Activated B cell treated with CpG ODN at 0.5 μM for 24 hours (primary cell): Measurements from ENCODE around the gene TBX5. TPM values are rescaled to one million over a fixed set of nuclear protein-coding genes. Genes with fewer than 3 reads are reported as not detected.

Experiments used
- ATAC-seq: fragments of 200-7000 bp; cut with Tn5 transposase; one replicate; pipeline ENCODE4 v1.10.0; 2021; ENCODE audit warnings: low read depth, mild to moderate bottlenecking, moderate library complexity
- CTCF ChIA-PET: fragments of 350-600 bp; sonication (Branson Sonifier 250); formaldehyde crosslinking; loops from one replicate; lab custom pipeline; 2021; ENCODE audit warnings: antibody characterized with exemption; lab: Charles Lee
- POLR2A ChIA-PET: fragments of 350-600 bp; sonication (Branson Sonifier 250); formaldehyde crosslinking; loops from one replicate; lab custom pipeline; 2021; ENCODE audit warnings: antibody characterized with exemption; lab: Charles Lee
- DNase-seq: peaks from one replicate; pipeline ENCODE4 v3.0.0; 2022
- H3K27ac Mint-ChIP-seq: one replicate; pipeline ENCODE4 v1.8.0; 2020; ENCODE audit warnings: mixed read lengths
- H3K27me3 Mint-ChIP-seq: one replicate; pipeline ENCODE4 v1.8.0; 2021; ENCODE audit warnings: mixed read lengths
- H3K36me3 Mint-ChIP-seq: one replicate; pipeline ENCODE4 v1.8.0; 2021; ENCODE audit warnings: low read depth, mixed read lengths
- H3K4me1 Mint-ChIP-seq: one replicate; pipeline ENCODE4 v1.8.0; 2021; ENCODE audit warnings: mixed read lengths
- H3K4me3 Mint-ChIP-seq: one replicate; pipeline ENCODE4 v1.8.0; 2020; ENCODE audit warnings: mild to moderate bottlenecking, mixed read lengths
- H3K9me3 Mint-ChIP-seq: one replicate; pipeline ENCODE4 v1.8.0; 2020; ENCODE audit warnings: mixed read lengths
- intact Hi-C: fragments of 100-400 bp; cut with micrococcal nuclease; formaldehyde crosslinking; loops from one replicate; pipeline ENCODE4 v1.15.1; 2024
- total RNA-seq: library from RNA; stranded (reverse); gene quantifications from 2 replicates; pipeline ENCODE4 v1.2.3, GENCODE V29; 2022
- TF ChIP-seq, protein P1 (sequence below): fragments of 200-600 bp; IDR thresholded peaks from one replicate; pipeline ENCODE4 v1.8.0; 2022; ENCODE audit warnings: antibody characterized with exemption, mild to moderate bottlenecking

Gene TBX5
- total RNA-seq, 1 donor from 2014 or later: not detected

DNA sequence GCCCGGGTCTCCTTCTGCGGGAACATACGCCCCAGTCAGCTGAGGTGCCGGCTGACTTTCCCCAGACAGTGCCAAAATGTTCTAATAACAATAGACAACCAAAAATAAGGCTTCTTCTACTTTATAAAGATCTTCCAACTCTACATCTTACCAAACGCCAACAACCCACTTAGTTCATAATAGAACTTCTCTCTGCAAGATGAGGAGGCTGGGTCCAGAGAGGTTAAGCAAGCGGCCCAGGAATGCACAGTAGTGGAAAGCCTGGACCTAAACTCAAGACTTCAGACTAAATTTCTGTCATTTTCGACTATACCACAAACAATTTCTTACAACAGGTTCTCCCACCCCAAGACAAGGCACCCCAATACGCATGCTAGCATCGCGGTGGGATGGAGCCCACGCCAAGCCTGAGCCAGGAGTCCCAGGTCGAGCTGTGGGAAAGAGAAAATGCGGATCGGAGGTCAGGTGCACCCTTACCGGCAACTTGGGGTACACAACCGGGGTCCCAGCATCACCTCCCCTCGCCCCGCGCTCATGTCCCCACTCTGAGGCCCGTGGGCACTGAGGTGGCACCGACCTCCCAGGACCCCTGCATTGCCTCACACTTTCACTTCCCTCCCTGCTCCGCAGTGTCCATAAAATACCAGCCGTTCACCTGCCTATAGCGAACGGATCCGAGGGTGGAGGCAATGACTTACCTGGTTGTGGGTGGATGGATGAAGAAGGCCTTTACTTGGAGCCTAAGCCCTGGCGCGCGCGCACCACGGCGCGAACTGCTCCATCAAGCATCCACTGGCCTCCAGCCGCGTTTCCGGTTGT is 42.1 kb upstream of the TBX5 start:
- H3K36me3 Mint-ChIP-seq: no peaks in the 10 kb centered on the region
- intact Hi-C loops: no loop called here
- peaks cover 68% of the 10 kb centered on the region for H3K27me3 Mint-ChIP-seq
- no peak for ATAC-seq
- no peaks in the 10 kb centered on the region for H3K4me1 Mint-ChIP-seq
- H3K27ac Mint-ChIP-seq: no peak overlapping the region
- TF ChIP-seq, protein P1, sequence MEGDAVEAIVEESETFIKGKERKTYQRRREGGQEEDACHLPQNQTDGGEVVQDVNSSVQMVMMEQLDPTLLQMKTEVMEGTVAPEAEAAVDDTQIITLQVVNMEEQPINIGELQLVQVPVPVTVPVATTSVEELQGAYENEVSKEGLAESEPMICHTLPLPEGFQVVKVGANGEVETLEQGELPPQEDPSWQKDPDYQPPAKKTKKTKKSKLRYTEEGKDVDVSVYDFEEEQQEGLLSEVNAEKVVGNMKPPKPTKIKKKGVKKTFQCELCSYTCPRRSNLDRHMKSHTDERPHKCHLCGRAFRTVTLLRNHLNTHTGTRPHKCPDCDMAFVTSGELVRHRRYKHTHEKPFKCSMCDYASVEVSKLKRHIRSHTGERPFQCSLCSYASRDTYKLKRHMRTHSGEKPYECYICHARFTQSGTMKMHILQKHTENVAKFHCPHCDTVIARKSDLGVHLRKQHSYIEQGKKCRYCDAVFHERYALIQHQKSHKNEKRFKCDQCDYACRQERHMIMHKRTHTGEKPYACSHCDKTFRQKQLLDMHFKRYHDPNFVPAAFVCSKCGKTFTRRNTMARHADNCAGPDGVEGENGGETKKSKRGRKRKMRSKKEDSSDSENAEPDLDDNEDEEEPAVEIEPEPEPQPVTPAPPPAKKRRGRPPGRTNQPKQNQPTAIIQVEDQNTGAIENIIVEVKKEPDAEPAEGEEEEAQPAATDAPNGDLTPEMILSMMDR: no peak
- ChIA-PET POLR2A (no interaction called here), CTCF (no interaction called here)
- H3K4me3 Mint-ChIP-seq: no peak overlapping the region
- no peak for DNase-seq
- no peaks in the 10 kb centered on the region for H3K9me3 Mint-ChIP-seq

DNA sequence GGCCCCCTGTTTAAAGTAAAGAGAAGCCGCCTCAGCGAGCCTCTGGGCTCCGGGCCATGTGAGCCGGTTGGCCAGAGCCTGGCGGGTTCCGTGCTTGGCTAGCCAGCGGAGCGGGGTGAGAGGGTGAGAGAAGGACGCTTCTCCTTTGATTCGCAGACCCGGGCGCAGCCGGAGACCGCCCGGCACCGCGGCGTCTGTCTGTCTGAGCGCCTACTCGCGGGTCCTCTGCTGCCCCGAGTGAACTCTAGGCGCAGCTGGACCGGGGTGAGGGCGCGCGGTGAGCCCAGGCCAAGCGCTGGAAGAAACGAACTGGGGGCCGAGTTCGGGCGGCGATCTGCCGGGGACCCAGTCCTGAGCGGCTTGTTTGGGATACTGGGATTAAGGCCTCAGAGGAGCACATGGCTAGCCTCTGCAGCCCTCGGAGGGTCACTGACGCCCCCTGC is 41.4 kb upstream of the TBX5 start:
- ATAC-seq: no peak
- H3K4me1 Mint-ChIP-seq: no peaks in the 10 kb centered on the region
- no peaks in the 10 kb centered on the region for H3K36me3 Mint-ChIP-seq
- no peak for DNase-seq
- POLR2A ChIA-PET: no interaction called here
- intact Hi-C loops: no loop called here
- TF ChIP-seq, protein P1: no peak
- no peak overlapping the region for H3K4me3 Mint-ChIP-seq
- H3K27ac Mint-ChIP-seq: no peak overlapping the region
- CTCF ChIA-PET: no interaction called here
- H3K27me3 Mint-ChIP-seq: peaks cover 75% of the 10 kb centered on the region
- no peaks in the 10 kb centered on the region for H3K9me3 Mint-ChIP-seq

DNA sequence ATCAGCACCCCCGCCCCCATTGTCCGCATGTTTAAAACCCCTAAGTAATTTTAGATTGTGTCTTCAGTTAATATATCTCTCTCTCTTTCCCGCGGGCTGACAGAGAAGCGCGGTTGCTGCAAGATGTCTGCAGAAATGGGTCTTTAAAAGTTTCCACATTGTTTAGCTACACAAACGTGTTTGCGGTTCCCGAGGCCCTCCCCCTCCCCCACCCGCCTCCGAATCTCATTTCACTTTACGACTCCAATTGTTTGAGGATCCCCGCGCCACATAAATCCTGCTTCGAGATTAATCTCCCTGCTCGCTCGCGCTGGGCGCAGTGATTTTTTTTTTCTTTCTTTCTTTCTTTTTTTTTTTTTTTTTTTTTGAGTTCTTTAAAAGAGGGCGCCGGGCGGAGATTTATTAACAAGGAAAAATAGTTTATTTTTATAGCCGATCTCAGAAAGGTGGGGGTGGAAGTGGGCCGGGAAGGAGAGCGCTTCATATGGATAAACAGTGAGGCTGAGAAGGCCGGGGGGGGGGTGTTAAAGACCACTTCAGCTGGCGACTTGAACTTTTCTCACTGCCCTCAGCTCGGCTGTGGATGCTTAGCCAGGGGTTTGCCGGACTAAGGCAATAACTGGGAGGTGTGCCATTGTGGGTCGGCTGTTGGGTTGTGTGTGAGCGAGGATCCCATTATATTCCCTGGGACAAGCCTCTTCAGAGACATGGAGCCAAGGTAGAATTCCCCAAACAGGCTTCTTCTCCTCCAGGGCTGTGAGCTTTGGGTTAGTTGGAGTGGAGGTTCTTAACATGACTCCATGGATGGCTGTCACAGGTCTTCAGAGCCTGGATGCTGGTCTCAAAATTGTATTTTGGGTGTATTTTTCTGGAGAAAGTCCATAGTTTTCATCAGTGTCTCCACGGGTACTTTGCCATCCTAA is 39.7 kb upstream of the TBX5 start:
- Mint-ChIP-seq H3K36me3 (no peaks in the 10 kb centered on the region), H3K27me3 (peaks cover 76% of the 10 kb centered on the region), H3K9me3 (no peaks in the 10 kb centered on the region), H3K4me3 (no peak overlapping the region), H3K27ac (no peak overlapping the region), H3K4me1 (no peaks in the 10 kb centered on the region)
- ChIA-PET CTCF (no interaction called here), POLR2A (no interaction called here)
- DNase-seq (no peak), ATAC-seq (no peak)
- intact Hi-C loops: no loop called here
- TF ChIP-seq, protein P1: no peak

DNA sequence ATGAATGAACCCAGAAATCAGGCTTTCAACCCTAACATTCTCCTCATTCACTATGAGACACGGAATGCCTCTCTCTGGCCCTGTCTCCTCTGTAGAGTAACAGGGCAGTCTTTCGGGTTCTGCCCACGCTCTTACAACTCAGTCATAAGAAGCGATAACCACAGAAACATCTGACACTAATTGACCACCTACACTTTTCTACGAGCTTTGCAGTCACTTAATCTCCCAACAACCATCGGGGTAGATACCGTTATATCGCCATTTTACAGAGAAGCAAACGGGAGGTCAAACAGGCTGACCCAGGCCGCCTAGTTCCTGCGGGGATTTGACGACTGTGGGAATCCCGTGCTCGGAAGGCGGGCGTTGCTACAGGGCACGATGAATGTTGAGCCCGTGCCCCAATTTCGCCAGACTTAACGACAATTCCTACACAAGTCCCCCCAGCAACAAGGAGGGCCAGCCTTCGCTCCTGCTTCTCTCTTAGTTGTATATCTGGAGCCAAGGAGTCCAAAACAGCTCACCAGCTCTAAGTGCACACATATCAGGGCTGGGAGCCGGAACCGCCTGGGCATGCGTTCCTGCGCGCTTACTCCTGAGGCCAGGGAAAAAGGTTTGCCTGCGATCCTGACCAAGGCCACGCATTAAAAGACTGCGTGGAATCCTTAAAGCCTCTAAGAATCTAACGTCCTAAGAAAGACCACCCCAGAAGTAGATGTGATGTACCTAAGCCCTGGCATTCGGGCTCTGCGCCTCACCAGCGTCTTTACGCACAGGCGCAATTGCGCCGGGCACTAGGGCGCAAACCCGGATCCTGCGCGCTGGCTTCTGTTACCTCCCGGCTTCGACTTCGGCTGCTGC is 38.7 kb upstream of the TBX5 start:
- CTCF ChIA-PET: no interaction called here
- H3K36me3 Mint-ChIP-seq: no peaks in the 10 kb centered on the region
- TF ChIP-seq, protein P1: no peak
- intact Hi-C loops: no loop called here
- H3K4me3 Mint-ChIP-seq: no peak overlapping the region
- no peak for ATAC-seq
- POLR2A ChIA-PET: no interaction called here
- peaks cover 79% of the 10 kb centered on the region for H3K27me3 Mint-ChIP-seq
- DNase-seq: no peak
- no peaks in the 10 kb centered on the region for H3K9me3 Mint-ChIP-seq
- H3K27ac Mint-ChIP-seq: no peak overlapping the region
- H3K4me1 Mint-ChIP-seq: no peaks in the 10 kb centered on the region
